ENCODE measurements around the gene KIRREL3.

KIRREL3 gene

DNA sequence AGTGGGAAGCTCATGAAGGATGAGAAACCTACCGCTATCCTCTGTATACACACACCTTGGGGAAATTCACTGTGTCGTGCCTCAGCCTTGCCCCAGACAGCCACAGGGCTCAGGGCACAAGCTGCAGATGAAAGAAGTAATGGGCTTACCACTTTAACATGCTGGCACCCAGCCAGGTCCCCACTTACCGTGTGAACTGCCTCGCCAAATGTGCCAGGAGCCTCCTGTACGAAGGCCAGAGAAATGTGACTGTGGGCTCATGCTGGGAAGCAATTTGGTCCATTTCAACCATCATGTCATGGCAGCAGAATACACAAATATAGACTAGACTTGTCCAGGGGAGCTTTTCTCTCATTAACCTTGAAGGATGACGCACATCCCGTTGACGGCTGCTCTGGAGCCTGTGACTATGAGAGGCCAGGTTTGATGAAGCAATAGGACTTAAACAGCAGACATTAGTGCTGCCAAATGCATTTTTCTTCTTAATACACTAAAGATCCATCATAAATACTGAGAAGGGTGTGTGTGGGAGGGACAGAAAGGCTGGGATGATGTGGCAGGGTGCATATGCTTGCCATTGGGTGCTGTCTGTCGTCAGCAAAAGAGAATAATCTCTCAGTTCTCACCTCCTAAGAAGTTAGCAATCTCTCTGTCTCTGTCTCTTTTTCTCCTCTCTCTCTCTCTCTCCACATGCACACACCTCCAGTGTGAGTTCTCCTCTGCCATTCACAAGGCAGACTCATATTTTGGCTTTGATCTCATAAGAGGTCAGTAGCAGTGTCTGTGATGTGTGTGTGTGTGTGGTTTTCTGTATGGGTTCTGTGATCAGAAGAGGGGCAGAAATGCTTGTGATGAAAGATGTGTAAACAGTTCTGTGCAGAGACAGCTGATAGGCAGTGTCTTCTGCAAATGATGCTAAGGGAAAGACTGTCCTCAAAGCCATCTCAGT is 142.4 kb downstream of the KIRREL3 start:
- TF ChIP-seq CTCF (IDR thresholded peaks at IDR 0.05; ENCODE audit: low read depth, low read length, missing control alignments) = no peak
- DNase-seq (ENCODE audit: low read depth) = no peak
- H3K4me3 ChIP-seq (ENCODE audit: low read depth, low read length) = no peak overlapping the region

- no peak for DNase-seq (ENCODE audit: low read depth)
- TF ChIP-seq CTCF (IDR thresholded peaks at IDR 0.05; ENCODE audit: low read depth, low read length, missing control alignments) = no peak
- no peak overlapping the region for H3K4me3 ChIP-seq (ENCODE audit: low read depth, low read length)
Observed at GRCh38 chr11:126855536-126855935, 145.0 kb downstream of the KIRREL3 start.

GRCh38 chr11:126853732-126854131 is 146.8 kb downstream of the KIRREL3 start:
- TF ChIP-seq CTCF (IDR thresholded peaks at IDR 0.05; ENCODE audit: low read depth, low read length, missing control alignments) = no peak
- no peak overlapping the region for H3K4me3 ChIP-seq (ENCODE audit: low read depth, low read length)
- no peak for DNase-seq (ENCODE audit: low read depth)

DNA sequence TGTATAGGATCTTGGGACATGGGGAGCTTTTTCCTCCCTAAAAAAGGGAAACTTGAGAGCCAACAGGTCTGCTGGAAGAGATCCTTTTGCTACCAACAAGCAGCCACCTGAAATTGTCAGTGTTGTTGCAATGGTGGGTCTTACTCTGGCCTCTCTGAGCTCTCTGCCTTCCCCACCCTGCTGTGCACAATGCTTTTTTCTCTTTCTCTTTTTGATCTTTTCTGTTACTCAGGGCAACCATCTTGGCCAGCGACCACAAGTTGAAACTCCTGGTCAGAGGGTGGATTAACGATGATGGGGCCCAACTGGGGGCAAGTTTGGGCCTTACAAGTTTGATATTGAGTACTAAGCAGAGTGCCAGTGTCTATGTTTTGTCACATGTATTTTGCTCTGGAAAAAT is 155.8 kb downstream of the KIRREL3 start:
- TF ChIP-seq CTCF (IDR thresholded peaks at IDR 0.05; ENCODE audit: low read depth, low read length, missing control alignments) = no peak
- no peak overlapping the region for H3K4me3 ChIP-seq (ENCODE audit: low read depth, low read length)
- DNase-seq (ENCODE audit: low read depth) = no peak

DNA sequence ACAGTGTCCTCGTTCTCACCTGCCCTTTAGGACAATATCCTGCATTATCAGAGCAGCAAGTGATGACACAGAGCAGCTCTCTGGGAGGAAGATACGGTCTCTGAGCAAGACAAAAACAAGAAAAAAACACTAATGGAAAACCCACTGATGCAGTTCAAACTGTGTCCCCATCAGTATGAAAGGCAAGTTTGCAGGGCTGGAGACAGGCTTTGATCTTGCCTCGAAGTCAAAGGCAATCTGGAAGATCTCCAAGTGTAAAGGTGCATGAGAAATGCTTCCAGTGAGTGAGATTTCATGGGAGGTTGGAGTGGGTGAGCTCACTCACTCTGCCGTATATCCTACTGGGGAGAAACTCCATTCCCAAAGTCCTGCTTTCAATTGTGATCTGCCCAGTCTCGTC is 157.5 kb downstream of the KIRREL3 start:
- no peak for DNase-seq (ENCODE audit: low read depth)
- TF ChIP-seq CTCF (IDR thresholded peaks at IDR 0.05; ENCODE audit: low read depth, low read length, missing control alignments) = no peak

DNA sequence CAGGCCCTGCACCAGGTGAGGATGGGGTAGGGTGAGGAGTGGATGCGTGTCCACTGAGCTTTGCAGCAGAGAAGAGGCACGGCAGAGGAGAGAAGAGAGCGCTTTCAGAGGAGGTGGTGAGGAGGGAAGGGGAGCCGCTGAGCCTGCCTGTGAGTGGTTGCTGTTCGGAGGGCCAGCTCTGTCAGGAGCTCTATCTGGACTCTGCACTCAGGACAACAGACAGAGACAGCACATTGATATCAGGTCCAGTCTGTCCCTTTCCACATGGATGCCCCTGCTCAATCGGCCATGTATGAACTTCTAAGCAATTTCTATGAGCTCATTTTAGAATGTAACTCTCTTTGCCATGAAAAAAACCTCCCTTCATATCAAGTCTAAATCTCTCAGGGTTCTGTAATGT is 158.6 kb downstream of the KIRREL3 start:
- no peak for TF ChIP-seq CTCF (IDR thresholded peaks at IDR 0.05; ENCODE audit: low read depth, low read length, missing control alignments)
- no peak for DNase-seq (ENCODE audit: low read depth)
- no peak overlapping the region for H3K4me3 ChIP-seq (ENCODE audit: low read depth, low read length)

More for the DNA sequence above, 157.5 kb downstream of the KIRREL3 start:
- no peak overlapping the region for H3K4me3 ChIP-seq (ENCODE audit: low read depth, low read length)

DNA sequence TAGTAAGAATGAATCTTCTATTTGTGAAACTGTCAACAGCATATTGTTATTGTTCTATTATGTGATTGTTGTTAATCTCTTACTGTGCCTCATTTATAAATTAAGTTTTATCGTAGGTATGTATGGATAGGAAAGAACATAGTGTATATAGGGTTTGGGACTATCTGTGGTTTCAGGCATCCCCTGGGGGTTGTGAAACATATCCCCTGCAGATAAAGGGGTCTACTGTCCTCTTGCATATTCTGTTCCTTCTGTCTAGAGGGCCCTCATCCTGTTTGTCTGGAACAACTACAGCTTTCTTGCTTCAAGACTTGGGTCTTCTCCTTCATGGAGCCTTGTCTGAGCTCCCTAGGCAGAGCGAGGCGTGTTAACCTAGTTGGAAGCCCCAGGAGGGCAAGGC is 159.6 kb downstream of the KIRREL3 start:
- no peak for TF ChIP-seq CTCF (IDR thresholded peaks at IDR 0.05; ENCODE audit: low read depth, low read length, missing control alignments)
- DNase-seq (ENCODE audit: low read depth) = no peak
- H3K4me3 ChIP-seq (ENCODE audit: low read depth, low read length) = no peak overlapping the region
